Measurements from ENCODE around the gene PRDM15.
A peak's percentile ranks its signal among the peaks of the same experiment; 100 is the strongest.

PRDM15 gene

GRCh38 chr21:41780337-41781049 is 98.7 kb downstream of the PRDM15 start:
- no peak for DNase-seq

GRCh38 chr21:41779659-41780058 is 99.5 kb downstream of the PRDM15 start:
- no peak for DNase-seq

GRCh38 chr21:41778930-41779600 is 100.1 kb downstream of the PRDM15 start:
- no peak for DNase-seq

- peak in 50 of 56 donors; percentile 5 to 82 (median 46) for DNase-seq
Measured at GRCh38 chr21:41777951-41778815, 101.0 kb downstream of the PRDM15 start.

- DNase-seq: no peak
Measured at GRCh38 chr21:41776778-41777177, 102.4 kb downstream of the PRDM15 start.

- DNase-seq: no peak
Measured at GRCh38 chr21:41775149-41775472, 104.0 kb downstream of the PRDM15 start.

GRCh38 chr21:41774467-41775148 is 104.5 kb downstream of the PRDM15 start:
- no peak for DNase-seq

GRCh38 chr21:41772351-41773080 is 106.6 kb downstream of the PRDM15 start:
- DNase-seq: no peak

GRCh38 chr21:41771625-41771945 is 107.6 kb downstream of the PRDM15 start:
- DNase-seq: no peak

GRCh38 chr21:41770901-41771624 is 108.1 kb downstream of the PRDM15 start:
- DNase-seq: no peak

GRCh38 chr21:41769933-41770332 is 109.2 kb downstream of the PRDM15 start:
- DNase-seq: no peak

- DNase-seq: no peak
Measured at GRCh38 chr21:41769521-41769920, 109.6 kb downstream of the PRDM15 start.

- no peak for DNase-seq
Measured at GRCh38 chr21:41769111-41769510, 110.0 kb downstream of the PRDM15 start.

- no peak for DNase-seq
Measured at GRCh38 chr21:41768437-41769042, 110.6 kb downstream of the PRDM15 start.

GRCh38 chr21:41767606-41768436 is 111.3 kb downstream of the PRDM15 start:
- DNase-seq: no peak

GRCh38 chr21:41766883-41767605 is 112.1 kb downstream of the PRDM15 start, which contains the start of gene RIPK4:
TSS of gene RIPK4 (minus strand) at chr21:41767052. CDS start at chr21:41767041, 11 bp downstream.
- peak in 1 of 56 donors; percentile 9 for DNase-seq

- no peak for DNase-seq
Measured at GRCh38 chr21:41765973-41766882, 112.9 kb downstream of the PRDM15 start.
